Panc1 (cell line): ENCODE data around the gene DBP. TPM values are rescaled to one million over a fixed set of nuclear protein-coding genes. Genes with fewer than 3 reads are reported as not detected.

Experiments used
- ATAC-seq: fragments of 200-7000 bp; cut with Tn5 transposase; 2 replicates; pipeline ENCODE4 v1.9.1; 2020; ENCODE audit warnings: mild to moderate bottlenecking, moderate library complexity
- BruUV-seq: library from RNA; stranded (reverse); fragments of 400-500 nt; replicated peaks from 2 replicates; lab custom pipeline; 2021; lab: Mats Ljungman, UMichigan
- CTCF ChIA-PET: fragments of 300-600 bp; sonication (Branson Sonifier 250); formaldehyde crosslinking; loops from one replicate; lab custom pipeline; 2022; ENCODE audit warnings: antibody characterized with exemption; lab: Charles Lee
- POLR2A ChIA-PET: fragments of 300-600 bp; sonication (Branson Sonifier 250); formaldehyde crosslinking; loops from one replicate; lab custom pipeline; 2022; ENCODE audit warnings: antibody characterized with exemption; lab: Charles Lee
- DNase-seq: peaks from one replicate; pipeline ENCODE4 v3.0.0-alpha.2; 2010; ENCODE audit warnings: low read depth, low spot score
- H3K27ac ChIP-seq: 2 replicates; pipeline ENCODE4 v1.5.1; 2011; ENCODE audit warnings: mild to moderate bottlenecking, low read length, inconsistent platforms
- H3K27me3 ChIP-seq: fragments of 200-500 bp; sonication (Bioruptor generic); 2 replicates; pipeline ENCODE4 v1.6.0; 2014; ENCODE audit warnings: low read length, inconsistent platforms; ENCODE audit not compliant: control insufficient read depth, insufficient read depth
- H3K36me3 ChIP-seq: fragments of 200-500 bp; sonication (Bioruptor generic); 2 replicates; pipeline ENCODE4 v1.5.1; 2014; ENCODE audit warnings: inconsistent platforms, mild to moderate bottlenecking, low read length, moderate library complexity; ENCODE audit not compliant: control insufficient read depth, insufficient read depth
- H3K4me1 ChIP-seq: 2 replicates; pipeline ENCODE4 v1.5.1; 2011; ENCODE audit warnings: inconsistent platforms, mild to moderate bottlenecking, low read length, moderate library complexity; ENCODE audit not compliant: control insufficient read depth, insufficient read depth
- H3K4me3 ChIP-seq, 2 experiments: 2 replicates each; pipeline ENCODE4 v1.5.1; 2011 to 2012; ENCODE audit warnings: low read depth in 2 of 2, low read length in 2 of 2, mild to moderate bottlenecking in 2 of 2, inconsistent platforms in 1 of 2, moderate library complexity in 1 of 2
- H3K9me3 ChIP-seq: fragments of 200-500 bp; sonication (Bioruptor generic); 2 replicates; pipeline ENCODE4 v1.5.1; 2014; ENCODE audit warnings: low read depth, mild to moderate bottlenecking, inconsistent platforms, low read length, moderate library complexity; ENCODE audit not compliant: control insufficient read depth, insufficient read depth
- POLR2AphosphoS5 ChIP-seq: IDR thresholded peaks from 2 replicates; pipeline ENCODE4 v1.6.1; 2012; ENCODE audit warnings: mild to moderate bottlenecking, low read depth, low read length, moderate library complexity
- SIN3A ChIP-seq: IDR thresholded peaks from 2 replicates; pipeline ENCODE4 v1.6.1; 2012; ENCODE audit warnings: low read depth, mild to moderate bottlenecking, low read length, moderate library complexity, borderline replicate concordance; ENCODE audit not compliant: insufficient read depth
- TCF7L2 ChIP-seq: IDR thresholded peaks from 2 replicates; pipeline ENCODE4 v1.6.1; 2011; ENCODE audit warnings: mild to moderate bottlenecking, low read depth, low read length, inconsistent platforms
- in situ Hi-C: cut with HindIII; loops from 2 replicates; pipeline ENCODE4 v1.10.0; 2016; ENCODE audit warnings: low sequenced_read_pairs, low pct_unique_long_range_greater_than_20kb
- intact Hi-C: fragments of 100-400 bp; cut with micrococcal nuclease; formaldehyde crosslinking; loops from one replicate; pipeline ENCODE4 v1.10.0; 2022; ENCODE audit not compliant: unreplicated experiment
- total RNA-seq: library from RNA; stranded (reverse); gene quantifications from one replicate; pipeline ENCODE4 v1.2.1, GENCODE V29; 2021; ENCODE audit not compliant: unreplicated experiment
- TF ChIP-seq, protein P1 (sequence below), 2 experiments: IDR thresholded peaks; 2 replicates each; pipeline ENCODE4 v1.6.1; 2011 to 2012; ENCODE audit warnings: low read depth in 2 of 2, control low read depth in 1 of 2, low read length in 1 of 2, mild to moderate bottlenecking in 1 of 2, moderate library complexity in 1 of 2; ENCODE audit not compliant: insufficient read depth in 1 of 2
- TF ChIP-seq, protein P2 (sequence below): fragments of 450-650 bp; IDR thresholded peaks from 2 replicates; pipeline ENCODE4 v1.5.1; 2017; ENCODE audit warnings: mild to moderate bottlenecking

The DBP gene
- total RNA-seq, 1 experiment from 2014 or later: 7.4 TPM

DNA sequence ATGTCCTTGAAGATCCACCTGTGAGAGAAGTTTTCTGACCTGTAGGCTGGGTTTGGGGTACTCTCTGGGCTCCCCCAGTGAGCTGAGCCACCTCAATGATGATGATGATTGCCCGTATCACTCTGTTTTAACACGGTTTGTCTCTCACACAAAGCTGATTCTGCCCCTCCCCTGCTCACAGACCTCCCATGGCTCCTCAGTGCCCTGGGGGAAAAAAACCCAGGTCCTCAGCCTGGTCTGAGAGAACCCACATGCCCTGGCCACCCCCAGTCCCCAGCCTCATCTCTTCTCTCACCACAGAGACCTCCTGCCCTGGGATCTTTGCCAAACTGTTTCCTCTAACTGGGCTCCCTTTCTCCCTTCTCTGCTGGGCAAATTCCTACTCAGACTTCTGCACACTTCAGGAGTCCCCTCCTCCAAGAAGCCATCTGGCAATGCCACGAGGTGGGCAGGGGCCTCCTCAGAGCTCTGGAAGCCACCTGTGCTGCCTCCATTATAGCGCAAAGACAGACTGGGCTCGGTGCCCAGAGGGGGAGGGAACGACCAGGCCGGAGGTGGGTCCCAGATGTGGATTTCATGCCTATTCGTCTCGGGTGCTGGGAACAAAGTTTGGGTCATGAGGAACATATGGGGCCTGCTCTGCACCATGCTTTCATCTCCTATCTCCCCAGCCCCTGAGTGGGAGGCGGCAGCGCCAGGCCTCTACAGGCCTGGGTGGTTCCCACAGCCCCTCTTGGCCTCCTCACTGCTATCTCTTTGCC lies 17.3 kb upstream of the DBP start:
- Histone ChIP-seq H3K27ac (no peak overlapping the region), H3K4me1 (no peaks in the 10 kb centered on the region), H3K4me3 (no peak overlapping the region), H3K36me3 (no peaks in the 10 kb centered on the region), H3K27me3 (no peaks in the 10 kb centered on the region), H3K9me3 (no peaks in the 10 kb centered on the region)
- in situ Hi-C loops: no loop called here
- DNase-seq (no peak), ATAC-seq (no peak)
- no TSS peak for BruUV-seq
- POLR2A ChIA-PET: no interaction called here
- TF ChIP-seq, protein P1, sequence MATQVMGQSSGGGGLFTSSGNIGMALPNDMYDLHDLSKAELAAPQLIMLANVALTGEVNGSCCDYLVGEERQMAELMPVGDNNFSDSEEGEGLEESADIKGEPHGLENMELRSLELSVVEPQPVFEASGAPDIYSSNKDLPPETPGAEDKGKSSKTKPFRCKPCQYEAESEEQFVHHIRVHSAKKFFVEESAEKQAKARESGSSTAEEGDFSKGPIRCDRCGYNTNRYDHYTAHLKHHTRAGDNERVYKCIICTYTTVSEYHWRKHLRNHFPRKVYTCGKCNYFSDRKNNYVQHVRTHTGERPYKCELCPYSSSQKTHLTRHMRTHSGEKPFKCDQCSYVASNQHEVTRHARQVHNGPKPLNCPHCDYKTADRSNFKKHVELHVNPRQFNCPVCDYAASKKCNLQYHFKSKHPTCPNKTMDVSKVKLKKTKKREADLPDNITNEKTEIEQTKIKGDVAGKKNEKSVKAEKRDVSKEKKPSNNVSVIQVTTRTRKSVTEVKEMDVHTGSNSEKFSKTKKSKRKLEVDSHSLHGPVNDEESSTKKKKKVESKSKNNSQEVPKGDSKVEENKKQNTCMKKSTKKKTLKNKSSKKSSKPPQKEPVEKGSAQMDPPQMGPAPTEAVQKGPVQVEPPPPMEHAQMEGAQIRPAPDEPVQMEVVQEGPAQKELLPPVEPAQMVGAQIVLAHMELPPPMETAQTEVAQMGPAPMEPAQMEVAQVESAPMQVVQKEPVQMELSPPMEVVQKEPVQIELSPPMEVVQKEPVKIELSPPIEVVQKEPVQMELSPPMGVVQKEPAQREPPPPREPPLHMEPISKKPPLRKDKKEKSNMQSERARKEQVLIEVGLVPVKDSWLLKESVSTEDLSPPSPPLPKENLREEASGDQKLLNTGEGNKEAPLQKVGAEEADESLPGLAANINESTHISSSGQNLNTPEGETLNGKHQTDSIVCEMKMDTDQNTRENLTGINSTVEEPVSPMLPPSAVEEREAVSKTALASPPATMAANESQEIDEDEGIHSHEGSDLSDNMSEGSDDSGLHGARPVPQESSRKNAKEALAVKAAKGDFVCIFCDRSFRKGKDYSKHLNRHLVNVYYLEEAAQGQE (IDR thresholded peaks at IDR 0.05; ENCODE audit: insufficient read depth in 1 of 2, low read depth in 2 of 2, low read length in 1 of 2): no peak
- TF ChIP-seq, protein P2, sequence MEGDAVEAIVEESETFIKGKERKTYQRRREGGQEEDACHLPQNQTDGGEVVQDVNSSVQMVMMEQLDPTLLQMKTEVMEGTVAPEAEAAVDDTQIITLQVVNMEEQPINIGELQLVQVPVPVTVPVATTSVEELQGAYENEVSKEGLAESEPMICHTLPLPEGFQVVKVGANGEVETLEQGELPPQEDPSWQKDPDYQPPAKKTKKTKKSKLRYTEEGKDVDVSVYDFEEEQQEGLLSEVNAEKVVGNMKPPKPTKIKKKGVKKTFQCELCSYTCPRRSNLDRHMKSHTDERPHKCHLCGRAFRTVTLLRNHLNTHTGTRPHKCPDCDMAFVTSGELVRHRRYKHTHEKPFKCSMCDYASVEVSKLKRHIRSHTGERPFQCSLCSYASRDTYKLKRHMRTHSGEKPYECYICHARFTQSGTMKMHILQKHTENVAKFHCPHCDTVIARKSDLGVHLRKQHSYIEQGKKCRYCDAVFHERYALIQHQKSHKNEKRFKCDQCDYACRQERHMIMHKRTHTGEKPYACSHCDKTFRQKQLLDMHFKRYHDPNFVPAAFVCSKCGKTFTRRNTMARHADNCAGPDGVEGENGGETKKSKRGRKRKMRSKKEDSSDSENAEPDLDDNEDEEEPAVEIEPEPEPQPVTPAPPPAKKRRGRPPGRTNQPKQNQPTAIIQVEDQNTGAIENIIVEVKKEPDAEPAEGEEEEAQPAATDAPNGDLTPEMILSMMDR: no peak
- TF ChIP-seq TCF7L2 (no peak), SIN3A (no peak), POLR2AphosphoS5 (no peak)
- intact Hi-C loops: no loop called here
- CTCF ChIA-PET: no interaction called here

DNA sequence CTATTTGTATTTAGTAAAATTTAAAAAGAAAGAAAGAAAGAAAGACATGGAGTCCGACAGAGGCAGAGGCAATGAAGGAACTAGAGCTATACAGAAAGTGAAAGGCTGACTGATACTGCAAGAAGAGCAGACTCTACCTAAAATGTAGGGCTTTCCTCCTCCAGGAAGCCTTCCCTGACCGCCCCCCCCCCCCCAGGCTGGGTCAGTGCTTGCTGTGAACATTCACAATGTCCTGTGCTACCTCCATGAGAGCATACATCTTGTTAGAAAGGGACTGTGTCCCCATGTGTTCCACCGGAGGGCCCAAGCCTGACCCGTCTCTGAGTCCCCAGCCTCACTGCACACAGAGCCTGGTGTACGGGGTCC lies 14.5 kb upstream of the DBP start:
- H3K4me1 ChIP-seq: peaks cover 2% of the 10 kb centered on the region; the same call in 1 of the 2 replicates
- H3K9me3 ChIP-seq: no peaks in the 10 kb centered on the region
- intact Hi-C loops: no loop called here
- ATAC-seq: no peak
- ChIA-PET CTCF (no interaction called here), POLR2A (interaction anchor here (0.6 kb wide), 1 partner anchor 120 kb away, joined by 5 read pairs; no protein-coding TSS in a partner anchor)
- in situ Hi-C loops: no loop called here
- H3K27me3 ChIP-seq: no peaks in the 10 kb centered on the region
- no peaks in the 10 kb centered on the region for H3K36me3 ChIP-seq
- no peak for DNase-seq
- no TSS peak for BruUV-seq
- no peak overlapping the region for H3K4me3 ChIP-seq
- no peak overlapping the region for H3K27ac ChIP-seq
- TF ChIP-seq, protein P2: no peak
- TF ChIP-seq TCF7L2 (no peak), SIN3A (no peak), POLR2AphosphoS5 (no peak)
- TF ChIP-seq, protein P1 (IDR thresholded peaks at IDR 0.05; ENCODE audit: insufficient read depth in 1 of 2, low read depth in 2 of 2, low read length in 1 of 2): no peak
